PC-9 (cell line): ENCODE measurements around the gene DOCK2. TPM values are rescaled to one million over a fixed set of nuclear protein-coding genes. Genes with fewer than 3 reads are reported as not detected.
A peak's percentile ranks its signal among the peaks of the same experiment; 100 is the strongest.

Experiments
- BruUV-seq: library from RNA; stranded (reverse); fragments of 400-500 nt; replicated peaks from 2 replicates; lab custom pipeline; 2021; lab: Mats Ljungman, UMichigan
- CTCF ChIA-PET: fragments of 300-600 bp; sonication (Branson Sonifier 250); formaldehyde crosslinking; loops from one replicate; lab custom pipeline; 2022; ENCODE audit warnings: antibody characterized with exemption; lab: Charles Lee
- POLR2A ChIA-PET: fragments of 300-600 bp; sonication (Branson Sonifier 250); formaldehyde crosslinking; loops from one replicate; lab custom pipeline; 2022; ENCODE audit warnings: antibody characterized with exemption; ENCODE audit not compliant: unreplicated experiment; lab: Charles Lee
- DNase-seq, 2 experiments: peaks; one replicate each; pipeline versions ENCODE4 v3.0.0 to v3.0.0-alpha.2; 2015 to 2022; ENCODE audit warnings: mixed read lengths in 1 of 2
- H2AFZ ChIP-seq: fragments of 200-600 bp; sonication (generic); 2 replicates; pipeline ENCODE4 v1.8.1; 2017; ENCODE audit warnings: antibody characterized with exemption
- H3F3A ChIP-seq: fragments of 200-600 bp; sonication (generic); 2 replicates; pipeline ENCODE4 v1.8.1; 2017; ENCODE audit warnings: antibody characterized with exemption, mild to moderate bottlenecking, low read depth; ENCODE audit not compliant: insufficient read depth
- H3K27ac ChIP-seq: fragments of 200-600 bp; sonication (generic); 2 replicates; pipeline ENCODE4 v1.6.1; 2016; ENCODE audit warnings: mixed run types
- H3K27me3 ChIP-seq: fragments of 200-600 bp; sonication (generic); 2 replicates; pipeline ENCODE4 v1.6.1; 2016; ENCODE audit warnings: low read depth, mixed run types; ENCODE audit not compliant: insufficient read depth
- H3K36me3 ChIP-seq: fragments of 200-600 bp; sonication (generic); 2 replicates; pipeline ENCODE4 v1.6.1; 2016; ENCODE audit warnings: low read depth, mixed run types
- H3K4me1 ChIP-seq: fragments of 200-600 bp; sonication (generic); replicated peaks from 2 replicates; pipeline ENCODE4 v1.6.1; 2016; ENCODE audit warnings: mixed run types; ENCODE audit not compliant: insufficient read depth
- H3K4me2 ChIP-seq: fragments of 200-600 bp; sonication (generic); 2 replicates; pipeline ENCODE4 v1.6.1; 2017; ENCODE audit warnings: mixed run types
- H3K4me3 ChIP-seq: fragments of 200-600 bp; sonication (generic); 2 replicates; pipeline ENCODE4 v1.6.1; 2016; ENCODE audit warnings: mixed run types
- H3K79me2 ChIP-seq: fragments of 200-600 bp; sonication (generic); 2 replicates; pipeline ENCODE4 v1.6.1; 2017; ENCODE audit warnings: low read depth, mixed run types
- H3K9me2 ChIP-seq: fragments of 200-600 bp; sonication (generic); 2 replicates; pipeline ENCODE4 v1.8.1; 2017; ENCODE audit warnings: mild to moderate bottlenecking; ENCODE audit not compliant: insufficient read depth
- H3K9me3 ChIP-seq: fragments of 200-600 bp; sonication (generic); 2 replicates; pipeline ENCODE4 v1.8.1; 2016; ENCODE audit warnings: low read depth; ENCODE audit not compliant: insufficient read depth
- H4K20me1 ChIP-seq: fragments of 200-600 bp; sonication (generic); 2 replicates; pipeline ENCODE4 v1.8.1; 2017; ENCODE audit not compliant: insufficient read depth
- EZH2 ChIP-seq: fragments of 200-600 bp; sonication (generic); IDR thresholded peaks from 2 replicates; pipeline ENCODE4 v1.8.0; 2017; ENCODE audit warnings: antibody characterized with exemption, low read depth
- intact Hi-C: fragments of 100-400 bp; cut with micrococcal nuclease; formaldehyde crosslinking; loops from one replicate; pipeline ENCODE4 v1.10.0; 2022; ENCODE audit not compliant: unreplicated experiment
- total RNA-seq: library from RNA; stranded (reverse); gene quantifications from 2 replicates; pipeline ENCODE4 v1.2.3, GENCODE V29; 2021
- TF ChIP-seq, protein P1 (sequence below): fragments of 200-600 bp; sonication (generic); conservative IDR thresholded peaks from 2 replicates; pipeline ENCODE4 v1.6.1; 2017; ENCODE audit warnings: mixed run types, antibody characterized with exemption, mild to moderate bottlenecking, moderate library complexity

Gene DOCK2
- total RNA-seq, 1 experiment from 2014 or later = 0.41 TPM

DNA sequence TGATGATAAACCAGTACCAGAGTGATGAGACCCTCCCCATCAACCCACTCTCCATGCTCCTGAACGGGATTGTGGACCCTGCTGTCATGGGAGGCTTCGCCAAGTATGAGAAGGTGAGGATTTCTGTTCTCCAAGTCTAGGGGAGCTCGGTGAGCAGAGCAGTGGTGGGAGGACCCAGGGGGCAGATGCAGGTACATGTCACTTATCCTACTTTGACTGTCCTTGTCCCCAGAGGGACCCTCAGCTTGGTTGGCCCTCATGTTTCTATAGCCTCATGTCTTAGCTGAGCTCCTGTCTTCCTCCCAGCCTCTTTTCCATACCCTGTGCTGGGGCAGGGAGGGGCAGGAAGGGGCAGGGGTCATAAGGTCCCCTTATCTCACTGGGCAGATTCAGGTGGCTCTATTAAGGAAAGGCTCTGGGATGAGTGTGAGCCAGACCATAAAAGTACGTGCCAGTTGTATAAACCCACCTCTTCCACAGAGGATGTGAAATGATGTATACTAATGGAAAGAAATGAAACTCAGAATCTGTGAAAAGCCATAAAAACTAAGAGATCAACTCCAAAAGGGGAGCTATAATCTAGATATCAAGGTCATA lies 430.6 kb downstream of the DOCK2 start:
- ChIA-PET CTCF (no interaction called here), POLR2A (no interaction called here)
- H3F3A ChIP-seq = no peaks in the 10 kb centered on the region
- no peak for DNase-seq
- no peak overlapping the region for H3K4me2 ChIP-seq
- TF ChIP-seq EZH2 = no peak
- TF ChIP-seq, protein P1, sequence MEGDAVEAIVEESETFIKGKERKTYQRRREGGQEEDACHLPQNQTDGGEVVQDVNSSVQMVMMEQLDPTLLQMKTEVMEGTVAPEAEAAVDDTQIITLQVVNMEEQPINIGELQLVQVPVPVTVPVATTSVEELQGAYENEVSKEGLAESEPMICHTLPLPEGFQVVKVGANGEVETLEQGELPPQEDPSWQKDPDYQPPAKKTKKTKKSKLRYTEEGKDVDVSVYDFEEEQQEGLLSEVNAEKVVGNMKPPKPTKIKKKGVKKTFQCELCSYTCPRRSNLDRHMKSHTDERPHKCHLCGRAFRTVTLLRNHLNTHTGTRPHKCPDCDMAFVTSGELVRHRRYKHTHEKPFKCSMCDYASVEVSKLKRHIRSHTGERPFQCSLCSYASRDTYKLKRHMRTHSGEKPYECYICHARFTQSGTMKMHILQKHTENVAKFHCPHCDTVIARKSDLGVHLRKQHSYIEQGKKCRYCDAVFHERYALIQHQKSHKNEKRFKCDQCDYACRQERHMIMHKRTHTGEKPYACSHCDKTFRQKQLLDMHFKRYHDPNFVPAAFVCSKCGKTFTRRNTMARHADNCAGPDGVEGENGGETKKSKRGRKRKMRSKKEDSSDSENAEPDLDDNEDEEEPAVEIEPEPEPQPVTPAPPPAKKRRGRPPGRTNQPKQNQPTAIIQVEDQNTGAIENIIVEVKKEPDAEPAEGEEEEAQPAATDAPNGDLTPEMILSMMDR = no peak
- no peaks in the 10 kb centered on the region for H3K9me2 ChIP-seq
- H3K27me3 ChIP-seq = no peaks in the 10 kb centered on the region
- H4K20me1 ChIP-seq = no peaks in the 10 kb centered on the region
- H2AFZ ChIP-seq = no peak overlapping the region
- H3K4me3 ChIP-seq = no peak overlapping the region
- H3K27ac ChIP-seq = no peak overlapping the region
- H3K36me3 ChIP-seq = no peaks in the 10 kb centered on the region; the same call in 1 of the 2 replicates
- H3K79me2 ChIP-seq = no peaks in the 10 kb centered on the region
- no TSS peak for BruUV-seq
- H3K4me1 ChIP-seq = no peaks in the 10 kb centered on the region
- intact Hi-C loops = no loop called here
- H3K9me3 ChIP-seq = no peaks in the 10 kb centered on the region

DNA sequence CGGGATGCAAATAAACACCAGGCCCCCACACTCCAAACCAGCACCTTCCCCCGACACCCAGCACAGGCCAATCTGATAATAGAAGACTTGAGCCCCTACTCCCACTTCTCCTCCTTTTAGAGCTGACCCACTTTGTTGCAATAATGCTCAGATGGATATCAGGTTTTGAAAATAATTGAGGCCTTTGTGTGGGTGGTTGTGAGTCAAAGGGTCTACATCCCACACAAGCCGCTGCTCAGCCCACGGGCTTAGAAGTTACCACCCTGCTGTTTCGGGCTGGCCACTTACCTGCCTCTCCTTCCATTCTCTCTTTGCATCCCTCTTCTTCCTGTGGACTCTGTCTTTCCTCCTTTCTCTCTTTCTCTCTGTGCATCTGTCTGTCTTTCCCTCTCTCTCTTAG lies 432.4 kb downstream of the DOCK2 start:
- DNase-seq = no peak
- H4K20me1 ChIP-seq = no peaks in the 10 kb centered on the region
- CTCF ChIA-PET = no interaction called here

DNA sequence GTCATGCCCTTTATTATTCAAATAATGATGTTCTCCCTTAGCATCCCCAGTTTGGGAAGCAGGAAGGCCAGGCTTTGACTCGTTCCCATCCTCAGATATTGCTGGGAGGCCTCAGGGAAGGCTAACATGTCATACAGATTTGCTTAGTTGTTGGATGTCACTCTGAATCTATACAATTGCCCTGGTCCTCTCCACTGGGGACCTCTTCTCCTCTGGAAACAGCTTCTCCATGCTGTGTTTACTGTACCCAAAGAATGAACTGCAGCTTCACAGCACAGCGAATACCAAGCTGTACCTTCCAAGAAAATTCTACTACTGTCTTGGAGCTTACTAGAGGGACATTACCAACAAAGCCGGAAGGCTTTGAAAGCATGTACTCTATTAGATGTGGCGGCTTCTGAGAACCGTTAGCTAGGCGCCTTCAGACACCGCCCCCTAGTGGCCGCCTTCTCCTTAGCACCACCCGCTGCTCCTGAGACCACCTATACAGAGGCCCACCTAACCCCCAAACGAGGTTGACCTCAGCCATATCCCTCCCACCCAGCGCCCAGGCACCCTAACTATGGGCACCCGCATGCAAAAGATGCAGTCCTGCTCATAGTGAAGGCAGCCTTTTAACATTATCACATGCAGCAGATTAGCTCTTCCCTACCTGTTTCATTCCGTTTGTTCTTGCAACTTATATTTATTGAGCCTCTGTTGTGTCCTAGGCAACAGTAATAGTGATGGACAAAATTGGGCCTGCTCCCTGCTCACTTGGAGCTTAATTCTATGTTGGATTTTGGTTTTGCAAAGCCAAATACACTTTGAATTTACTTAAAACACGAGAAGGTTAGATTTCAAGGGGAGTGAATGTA lies 433.7 kb downstream of the DOCK2 start:
- TF ChIP-seq, protein P1 = peak; percentile 69
- TF ChIP-seq EZH2 = no peak
- Histone ChIP-seq H3F3A (no peaks in the 10 kb centered on the region), H3K9me3 (no peaks in the 10 kb centered on the region), H4K20me1 (no peaks in the 10 kb centered on the region), H3K9me2 (no peaks in the 10 kb centered on the region), H3K4me2 (no peak overlapping the region), H2AFZ (no peak overlapping the region), H3K79me2 (no peaks in the 10 kb centered on the region), H3K27me3 (no peaks in the 10 kb centered on the region), H3K4me1 (no peaks in the 10 kb centered on the region), H3K36me3 (no peaks in the 10 kb centered on the region), H3K4me3 (no peak overlapping the region), H3K27ac (no peak overlapping the region)
- no TSS peak for BruUV-seq
- intact Hi-C loops = no loop called here
- no peak for DNase-seq
- ChIA-PET CTCF (interaction anchor here (1.4 kb wide), 1 partner anchor 13 kb away, joined by 5 read pairs; no protein-coding TSS in a partner anchor), POLR2A (no interaction called here)

More for the DNA sequence above, 432.4 kb downstream of the DOCK2 start:
- no peaks in the 10 kb centered on the region for H3K9me3 ChIP-seq
- intact Hi-C loops = no loop called here
- H3K36me3 ChIP-seq = no peaks in the 10 kb centered on the region; the same call in 1 of the 2 replicates
- no peak overlapping the region for H2AFZ ChIP-seq
- no TSS peak for BruUV-seq
- H3K79me2 ChIP-seq = no peaks in the 10 kb centered on the region
- H3K27me3 ChIP-seq = no peaks in the 10 kb centered on the region
- no peaks in the 10 kb centered on the region for H3K4me1 ChIP-seq
- POLR2A ChIA-PET = no interaction called here
- no peak overlapping the region for H3K27ac ChIP-seq
- no peak overlapping the region for H3K4me2 ChIP-seq
- no peak overlapping the region for H3K4me3 ChIP-seq
- no peaks in the 10 kb centered on the region for H3F3A ChIP-seq
- TF ChIP-seq, protein P1 = no peak
- TF ChIP-seq EZH2 = no peak
- no peaks in the 10 kb centered on the region for H3K9me2 ChIP-seq
